Loucy (cell line): ENCODE results near the gene TMEM248.
"Not testable (repeated sequence)": the region's sequence is repeated elsewhere in the genome, so short reads cannot be mapped to it uniquely, and the experiment has no call there.

Source experiments
- H2AFZ ChIP-seq: fragments of 200-600 bp; sonication (generic); 2 replicates; pipeline ENCODE4 v1.6.0; 2016; ENCODE audit warnings: antibody characterized with exemption, mild to moderate bottlenecking, low read length, moderate library complexity
- H3F3A ChIP-seq: fragments of 200-600 bp; 2 replicates; pipeline ENCODE4 v1.6.0; 2016; ENCODE audit warnings: antibody characterized with exemption, low read depth, mild to moderate bottlenecking
- H3K27me3 ChIP-seq: fragments of 200-600 bp; sonication (generic); 2 replicates; pipeline ENCODE4 v1.6.1; 2014; ENCODE audit warnings: low read length, mild to moderate bottlenecking; ENCODE audit not compliant: insufficient read depth, poor library complexity, severe bottlenecking
- H3K36me3 ChIP-seq: fragments of 200-600 bp; sonication (generic); 2 replicates; pipeline ENCODE4 v1.6.1; 2016; ENCODE audit warnings: low read length; ENCODE audit not compliant: insufficient read depth
- H3K4me1 ChIP-seq: fragments of 200-600 bp; sonication (generic); 2 replicates; pipeline ENCODE4 v1.5.1; 2014; ENCODE audit warnings: low read length, mild to moderate bottlenecking; ENCODE audit not compliant: insufficient read depth, poor library complexity, severe bottlenecking
- H3K4me2 ChIP-seq: fragments of 200-600 bp; sonication (generic); 2 replicates; pipeline ENCODE4 v1.6.0; 2014; ENCODE audit warnings: antibody characterized with exemption, low read length, low read depth, mild to moderate bottlenecking; ENCODE audit not compliant: poor library complexity, severe bottlenecking
- H3K4me3 ChIP-seq: fragments of 200-600 bp; sonication (generic); 2 replicates; pipeline ENCODE4 v1.5.1; 2014; ENCODE audit warnings: low read length, mild to moderate bottlenecking, mixed read lengths; ENCODE audit not compliant: poor library complexity, severe bottlenecking
- H3K79me2 ChIP-seq: fragments of 200-600 bp; sonication (generic); 2 replicates; pipeline ENCODE4 v1.6.1; 2014; ENCODE audit warnings: low read length; ENCODE audit not compliant: insufficient read depth
- H3K9ac ChIP-seq: fragments of 200-600 bp; sonication (generic); 2 replicates; pipeline ENCODE4 v1.6.0; 2014; ENCODE audit warnings: mild to moderate bottlenecking, low read depth, low read length, moderate library complexity; ENCODE audit not compliant: poor library complexity, severe bottlenecking
- H3K9me2 ChIP-seq: fragments of 200-600 bp; sonication (generic); replicated peaks from 2 replicates; pipeline ENCODE4 v1.6.1; 2016; ENCODE audit warnings: low read depth, low read length, mixed read lengths
- H3K9me3 ChIP-seq: fragments of 200-600 bp; sonication (generic); 2 replicates; pipeline ENCODE4 v1.6.1; 2014; ENCODE audit warnings: mild to moderate bottlenecking, antibody characterized with exemption, low read length, low read depth; ENCODE audit not compliant: insufficient read depth
- H4K20me1 ChIP-seq: fragments of 200-600 bp; sonication (generic); 2 replicates; pipeline ENCODE4 v1.6.0; 2014; ENCODE audit warnings: antibody characterized with exemption, low read length, mild to moderate bottlenecking; ENCODE audit not compliant: insufficient read depth, poor library complexity, severe bottlenecking
- CTCF ChIP-seq: fragments of 200-600 bp; sonication (generic); conservative IDR thresholded peaks from 2 replicates; pipeline ENCODE4 v1.5.1; 2014; ENCODE audit warnings: mild to moderate bottlenecking, antibody characterized with exemption, low read length
- EZH2phosphoT487 ChIP-seq: fragments of 200-600 bp; IDR thresholded peaks from 2 replicates; pipeline ENCODE4 v1.6.1; 2018; ENCODE audit warnings: antibody characterized with exemption, mild to moderate bottlenecking, moderate library complexity, borderline replicate concordance

TMEM248 gene

GRCh38 chr7:66880053-66880452 lies 41.0 kb upstream of the TMEM248 start:
- Histone ChIP-seq H3K27me3 (no peaks in the 10 kb centered on the region), H4K20me1 (no peaks in the 10 kb centered on the region), H3K36me3 (no peaks in the 10 kb centered on the region), H3K9me2 (no peaks in the 10 kb centered on the region), H3K4me3 (no peak overlapping the region), H3K79me2 (no peaks in the 10 kb centered on the region), H3K4me1 (no peaks in the 10 kb centered on the region), H3K9me3 (no peaks in the 10 kb centered on the region), H2AFZ (no peak overlapping the region), H3K9ac (no peak overlapping the region), H3F3A (no peaks in the 10 kb centered on the region), H3K4me2 (no peak overlapping the region)
- TF ChIP-seq EZH2phosphoT487 (no peak), CTCF (no peak)

- H3K9ac ChIP-seq, H3K9me3 ChIP-seq, H3F3A ChIP-seq, H3K4me3 ChIP-seq, H3K4me1 ChIP-seq, H4K20me1 ChIP-seq, H3K27me3 ChIP-seq, H3K36me3 ChIP-seq, H3K79me2 ChIP-seq, H3K9me2 ChIP-seq, H2AFZ ChIP-seq, H3K4me2 ChIP-seq: not testable (repeated sequence)
Observed at GRCh38 chr7:66880577-66880976, 40.4 kb upstream of the TMEM248 start.

DNA sequence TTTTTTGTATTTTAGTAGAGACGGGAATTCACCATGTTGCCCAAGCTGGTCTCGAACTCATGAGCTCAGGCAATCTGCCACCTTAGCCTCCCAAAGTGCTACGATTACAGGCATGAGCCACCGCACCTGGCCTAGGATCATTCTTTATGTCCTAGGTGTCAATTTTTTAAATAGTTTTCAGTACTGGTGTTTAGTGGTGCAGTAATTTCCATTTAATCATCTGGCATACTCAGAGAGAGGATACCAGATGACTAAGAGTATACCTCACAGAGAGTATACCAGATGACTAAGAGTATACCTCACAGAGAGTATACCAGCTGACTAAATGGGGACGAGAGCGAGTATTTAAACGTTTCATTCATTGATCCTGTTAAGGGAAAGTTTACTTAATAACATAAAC lies 37.3 kb upstream of the TMEM248 start:
- Histone ChIP-seq H3K4me1 (no peaks in the 10 kb centered on the region), H3F3A (no peaks in the 10 kb centered on the region), H2AFZ (no peak overlapping the region), H3K4me3 (no peak overlapping the region), H3K9ac (no peak overlapping the region), H3K27me3 (no peaks in the 10 kb centered on the region), H3K4me2 (no peak overlapping the region), H3K36me3 (no peaks in the 10 kb centered on the region), H3K79me2 (no peaks in the 10 kb centered on the region), H3K9me3 (no peaks in the 10 kb centered on the region), H4K20me1 (no peaks in the 10 kb centered on the region), H3K9me2 (no peaks in the 10 kb centered on the region)
- TF ChIP-seq CTCF (no peak), EZH2phosphoT487 (no peak)

- not testable (repeated sequence) for H3K27me3 ChIP-seq, H3K79me2 ChIP-seq, H3K4me2 ChIP-seq, H3F3A ChIP-seq, H3K9me2 ChIP-seq, H2AFZ ChIP-seq, H3K9ac ChIP-seq, H3K4me3 ChIP-seq, H3K36me3 ChIP-seq, H4K20me1 ChIP-seq, H3K4me1 ChIP-seq, H3K9me3 ChIP-seq
Observed at GRCh38 chr7:66884556-66884955, 36.5 kb upstream of the TMEM248 start.
